HG03432 (cell line): ENCODE data around the gene DDRGK1.

Experiments
- ATAC-seq: cut with Tn5 transposase; IDR thresholded peaks from one replicate; pipeline ENCODE4 v1.9.1; 2021; ENCODE audit warnings: mild to moderate bottlenecking, moderate library complexity; ENCODE audit not compliant: unreplicated experiment

Gene DDRGK1

GRCh38 chr20:3204124-3204794 is at the start of gene DDRGK1:
DDRGK1 (minus strand) TSS chr20:3204682; CDS start chr20:3204627, 55 bp downstream.
- peak; percentile 85 for ATAC-seq

- no peak for ATAC-seq
Observed at GRCh38 chr20:3251806-3252205, 47.3 kb upstream of the DDRGK1 start.

- no peak for ATAC-seq
Observed at GRCh38 chr20:3250091-3250504, 45.6 kb upstream of the DDRGK1 start.

GRCh38 chr20:3248993-3249347 is 44.5 kb upstream of the DDRGK1 start:
- ATAC-seq = no peak

GRCh38 chr20:3248167-3248992 is 43.9 kb upstream of the DDRGK1 start:
- no peak for ATAC-seq

- ATAC-seq = no peak
Observed at GRCh38 chr20:3247638-3248037, 43.2 kb upstream of the DDRGK1 start.

GRCh38 chr20:3246682-3247081 is 42.2 kb upstream of the DDRGK1 start:
- no peak for ATAC-seq

- ATAC-seq = no peak
Observed at GRCh38 chr20:3245711-3246110, 41.2 kb upstream of the DDRGK1 start.

- no peak for ATAC-seq
Observed at GRCh38 chr20:3245156-3245555, 40.7 kb upstream of the DDRGK1 start.

- ATAC-seq = no peak
Observed at GRCh38 chr20:3244613-3245012, 40.1 kb upstream of the DDRGK1 start.

GRCh38 chr20:3243718-3244358 is 39.4 kb upstream of the DDRGK1 start:
- ATAC-seq = no peak

GRCh38 chr20:3242172-3242692 is 37.8 kb upstream of the DDRGK1 start:
- no peak for ATAC-seq

GRCh38 chr20:3240776-3241363 is 36.4 kb upstream of the DDRGK1 start:
- no peak for ATAC-seq

- ATAC-seq = no peak
Observed at GRCh38 chr20:3239867-3240775, 35.6 kb upstream of the DDRGK1 start.

GRCh38 chr20:3239026-3239866 is 34.8 kb upstream of the DDRGK1 start, which contains the start of gene SLC4A11:
SLC4A11 (minus strand) TSS chr20:3239190; CDS start chr20:3239137, 53 bp downstream.
- peak; percentile 70 for ATAC-seq

GRCh38 chr20:3238616-3239025 is 34.1 kb upstream of the DDRGK1 start:
- no peak for ATAC-seq

GRCh38 chr20:3237958-3238615 is 33.6 kb upstream of the DDRGK1 start:
- no peak for ATAC-seq
